GM18498 (cell line): ENCODE results near the gene CDS2.

ENCODE experiments used
- ATAC-seq: cut with Tn5 transposase; IDR thresholded peaks from one replicate; pipeline ENCODE4 v1.9.1; 2021; ENCODE audit warnings: mild to moderate bottlenecking, moderate library complexity; ENCODE audit not compliant: unreplicated experiment

The CDS2 gene

DNA sequence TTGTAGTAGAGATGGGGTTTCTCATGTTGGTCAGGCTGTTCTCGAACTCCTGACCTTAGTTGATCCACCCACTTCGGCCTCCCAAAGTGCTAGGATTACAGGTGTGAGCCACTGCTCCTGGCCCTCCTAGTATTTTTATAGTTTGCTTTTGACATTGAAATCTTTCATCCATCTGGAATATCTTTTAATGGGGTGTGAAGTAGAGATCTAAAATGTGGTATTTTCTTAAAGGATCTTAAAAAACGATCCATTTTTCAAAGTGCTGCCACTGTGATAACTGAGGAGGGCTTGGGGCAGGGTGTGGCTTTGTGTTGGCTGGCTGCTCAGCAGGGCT, 23.1 kb downstream of the CDS2 start:
- ATAC-seq = no peak

- ATAC-seq = no peak
Measured at GRCh38 chr20:5150226-5151076, 23.6 kb downstream of the CDS2 start.

DNA sequence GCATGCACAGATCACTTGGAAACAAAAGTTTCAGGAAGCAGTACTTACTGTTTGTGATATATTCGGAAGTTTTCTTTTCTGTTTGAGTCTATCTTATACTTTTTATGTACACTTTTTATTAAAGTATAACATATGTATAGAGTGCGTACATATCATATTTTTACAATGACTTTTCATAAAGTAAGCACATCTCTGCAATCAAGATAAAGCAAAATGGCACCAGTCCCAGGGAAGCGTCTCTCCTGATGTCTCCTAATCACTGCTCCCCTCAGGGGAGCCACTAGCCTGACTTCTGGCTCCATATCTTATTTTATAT, 26.3 kb downstream of the CDS2 start:
- ATAC-seq = no peak

GRCh38 chr20:5153612-5154542, 27.1 kb downstream of the CDS2 start:
- ATAC-seq = no peak

DNA sequence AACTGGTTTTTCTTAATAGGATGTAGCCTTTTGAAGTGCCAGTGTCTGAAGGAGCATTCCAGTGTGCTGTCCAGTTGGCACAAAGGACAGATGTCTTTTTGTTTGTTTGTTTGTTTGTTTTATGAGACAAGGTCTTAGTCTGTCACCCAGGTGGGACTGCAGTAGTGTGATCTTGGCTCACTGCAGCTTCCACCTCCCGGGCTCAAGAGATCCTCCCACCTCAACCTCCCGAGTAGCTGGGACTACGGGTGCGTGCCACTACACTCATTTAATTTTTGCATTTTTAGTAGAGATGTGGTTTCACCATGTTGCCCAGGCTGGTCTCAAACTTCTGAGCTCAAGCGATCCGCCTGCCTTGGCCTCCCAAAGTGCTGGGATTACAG, 27.7 kb downstream of the CDS2 start:
- ATAC-seq = no peak

GRCh38 chr20:5155404-5155803, 28.6 kb downstream of the CDS2 start:
- no peak for ATAC-seq

DNA sequence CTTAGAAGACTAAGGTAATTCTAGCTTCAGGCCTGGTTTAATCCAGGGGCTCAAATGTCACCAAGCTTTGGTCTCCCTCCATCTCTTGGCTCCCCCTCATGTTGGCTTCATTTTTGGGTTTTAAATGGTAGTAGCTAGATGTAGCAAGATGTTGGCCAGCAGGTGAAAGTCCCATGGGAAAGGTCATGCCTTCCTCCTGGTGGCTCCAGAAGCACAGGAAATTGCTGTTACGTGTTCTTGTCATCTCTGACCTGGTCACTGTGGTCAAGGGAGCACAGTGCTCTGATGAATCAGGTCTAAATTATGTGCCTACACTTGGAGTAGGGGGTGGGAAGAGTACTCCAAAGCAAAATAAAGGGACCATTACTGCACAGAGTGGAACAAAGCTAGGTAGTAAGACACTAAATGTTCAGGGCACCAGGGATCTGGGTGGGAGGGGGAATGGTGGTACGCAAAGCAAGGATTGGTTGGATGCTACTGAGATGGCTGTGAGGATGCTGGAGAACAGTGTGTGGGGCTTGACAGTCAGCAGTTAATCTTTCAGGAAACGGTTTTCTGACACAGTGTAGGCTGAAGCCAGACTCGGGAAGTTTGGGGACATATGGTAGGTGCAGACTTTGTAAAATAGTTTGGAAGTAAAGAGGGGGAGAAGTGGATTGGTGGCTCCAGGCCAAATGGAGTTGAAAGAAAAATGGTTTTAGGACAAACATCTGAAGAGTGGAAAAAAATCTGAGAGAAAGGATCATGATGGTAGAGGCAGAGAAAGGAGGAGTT, 30.1 kb downstream of the CDS2 start:
- ATAC-seq = no peak

DNA sequence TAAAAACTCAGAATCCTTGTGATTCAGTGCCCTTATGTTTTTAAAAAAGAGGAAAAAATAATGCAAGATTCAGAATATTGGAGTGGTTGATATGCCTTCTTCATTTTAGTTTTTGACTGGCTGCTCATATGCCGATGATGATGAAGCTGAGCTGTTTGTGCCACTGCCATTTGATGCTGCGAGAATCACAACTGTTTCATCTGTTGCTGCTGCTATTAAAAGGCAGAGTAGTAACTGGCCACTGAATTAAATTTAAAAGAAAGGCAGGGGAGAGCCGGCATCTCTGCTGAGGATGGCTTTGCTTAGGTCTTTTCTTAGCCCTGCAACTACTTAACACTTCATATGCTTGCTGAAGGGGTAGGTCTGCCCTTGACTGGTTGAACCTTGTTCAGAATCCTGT, 33.1 kb downstream of the CDS2 start:
- no peak for ATAC-seq

- ATAC-seq = no peak
Measured at GRCh38 chr20:5160882-5161281, 34.1 kb downstream of the CDS2 start.

- ATAC-seq = no peak
Measured at GRCh38 chr20:5161536-5162164, 34.8 kb downstream of the CDS2 start.

GRCh38 chr20:5164645-5165625, 38.1 kb downstream of the CDS2 start:
- no peak for ATAC-seq

DNA sequence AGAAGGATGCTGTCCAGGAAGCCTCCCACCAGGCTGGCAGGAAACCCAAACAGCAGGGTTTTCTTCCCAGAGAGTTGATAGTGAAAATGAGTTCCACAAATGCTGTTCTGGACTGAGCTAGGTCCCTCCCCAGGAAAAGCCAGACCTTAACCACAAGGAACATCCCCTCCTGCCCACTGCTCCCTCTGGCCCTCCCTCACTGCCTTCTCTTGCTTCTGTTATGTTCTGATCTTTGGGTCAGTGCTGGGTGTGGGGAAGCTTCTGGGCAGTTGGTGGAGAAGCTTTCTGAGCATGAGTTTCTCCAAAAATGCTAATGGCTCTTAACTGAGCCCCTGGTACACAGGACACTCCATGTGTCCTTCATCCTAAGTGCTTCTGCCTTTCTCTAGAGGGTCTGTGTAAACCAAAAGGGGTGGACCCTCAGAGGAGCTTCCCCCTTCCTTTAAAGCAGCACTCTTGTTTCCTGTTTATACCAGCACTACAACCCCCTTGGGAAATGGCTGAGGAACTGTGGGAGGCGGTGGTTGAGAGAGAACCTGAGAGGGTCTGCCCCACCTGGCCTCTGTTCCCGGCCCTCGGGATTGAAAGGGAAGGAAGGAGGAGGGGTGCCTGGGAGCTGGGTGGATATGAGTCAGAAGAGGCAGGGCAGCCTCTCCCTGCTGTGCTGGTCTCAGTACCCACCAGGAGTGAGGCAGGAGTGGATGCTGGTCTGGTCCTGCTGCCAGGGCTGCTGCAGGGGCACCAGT, 42.0 kb downstream of the CDS2 start:
- ATAC-seq = no peak

GRCh38 chr20:5170341-5170740, 43.5 kb downstream of the CDS2 start:
- no peak for ATAC-seq

GRCh38 chr20:5171064-5171789, 44.4 kb downstream of the CDS2 start:
- ATAC-seq = no peak

DNA sequence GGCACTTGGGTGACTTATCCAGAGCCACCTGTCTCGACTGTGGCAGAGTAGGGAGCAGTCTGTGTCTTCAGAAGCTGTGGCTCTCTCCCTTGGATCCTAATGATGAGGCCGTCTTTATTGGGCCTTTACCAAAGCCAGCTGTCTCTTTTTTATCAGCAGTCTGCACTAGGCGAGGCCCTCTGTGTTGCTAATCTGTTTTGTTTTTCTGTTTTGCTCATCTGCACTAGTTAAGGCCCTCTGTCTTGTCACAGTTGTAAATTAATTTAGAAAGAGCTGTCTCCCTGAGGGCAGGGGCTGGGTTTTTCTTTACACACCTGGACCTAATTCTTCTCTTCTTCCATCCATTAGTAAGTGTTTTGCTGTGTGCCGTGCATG, 45.0 kb downstream of the CDS2 start:
- no peak for ATAC-seq

DNA sequence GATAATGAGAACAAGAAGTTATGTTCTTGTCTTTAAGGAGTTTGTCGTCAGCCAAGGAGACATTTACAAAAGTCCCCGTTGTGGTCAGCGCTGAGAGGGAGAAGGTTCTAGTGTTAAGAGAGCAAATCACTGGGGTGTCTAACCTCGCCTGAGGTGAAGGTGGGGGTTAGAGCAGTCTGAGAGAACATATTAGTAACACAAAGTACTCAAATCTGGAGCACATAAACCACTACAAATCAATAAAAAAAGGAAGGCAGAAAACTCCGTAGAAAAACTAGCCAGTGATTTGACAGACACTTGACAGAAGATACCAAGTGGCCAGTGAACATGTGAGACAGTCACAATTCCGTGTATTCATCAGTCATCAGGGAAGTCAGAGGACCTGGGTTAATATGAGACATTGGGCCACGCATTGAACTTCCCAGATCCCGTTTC, 45.4 kb downstream of the CDS2 start:
- ATAC-seq = no peak

DNA sequence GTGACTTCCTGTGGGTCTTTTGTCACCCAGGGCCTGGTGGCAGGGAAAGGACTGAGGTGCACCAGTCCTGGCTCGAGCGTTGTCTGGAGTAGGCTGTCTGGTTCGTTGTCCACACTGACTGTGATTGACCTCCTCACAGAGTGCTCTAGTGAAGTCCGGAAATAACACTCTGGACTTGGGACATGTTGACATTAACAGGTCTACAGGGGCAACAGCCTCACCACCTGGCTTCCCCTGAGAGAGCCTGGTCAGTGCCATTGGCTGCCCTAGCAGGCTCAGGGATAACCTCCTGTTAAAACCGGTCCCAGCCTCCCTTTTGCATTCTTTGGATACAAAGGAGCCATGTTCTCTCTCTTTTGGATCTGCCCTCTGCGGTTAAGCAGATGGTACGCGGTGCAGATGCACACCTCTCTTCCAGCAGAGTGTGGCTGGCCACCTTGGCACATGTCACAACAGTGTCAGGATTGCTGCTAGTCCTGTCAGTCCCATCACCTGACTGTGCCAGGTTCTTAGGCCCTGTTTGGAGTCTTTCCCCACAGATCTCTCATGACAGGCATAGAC, 46.2 kb downstream of the CDS2 start:
- ATAC-seq = no peak

GRCh38 chr20:5173751-5174150, 46.9 kb downstream of the CDS2 start:
- ATAC-seq = no peak
